Osteocyte (in vitro differentiated cells): ENCODE data around the gene AFG3L2. TPM values are rescaled to one million over a fixed set of nuclear protein-coding genes. Genes with fewer than 3 reads are reported as not detected.

Experiments used
- DNase-seq: peaks from one replicate; pipeline ENCODE4 v3.0.0; 2021; ENCODE audit warnings: mixed read lengths; ENCODE audit not compliant: unreplicated experiment; ENCODE audit errors: extremely low spot score
- H3K27ac Mint-ChIP-seq: one replicate; pipeline ENCODE4 v1.8.0; 2021; ENCODE audit warnings: mild to moderate bottlenecking, mixed read lengths; ENCODE audit not compliant: unreplicated experiment
- H3K27me3 Mint-ChIP-seq: one replicate; pipeline ENCODE4 v1.8.0; 2021; ENCODE audit warnings: mixed read lengths; ENCODE audit not compliant: unreplicated experiment
- H3K36me3 Mint-ChIP-seq: one replicate; pipeline ENCODE4 v1.8.0; 2021; ENCODE audit warnings: mixed read lengths; ENCODE audit not compliant: unreplicated experiment
- H3K4me1 Mint-ChIP-seq: one replicate; pipeline ENCODE4 v1.8.0; 2021; ENCODE audit warnings: mixed read lengths; ENCODE audit not compliant: unreplicated experiment
- H3K4me3 Mint-ChIP-seq: one replicate; pipeline ENCODE4 v1.8.0; 2021; ENCODE audit warnings: mild to moderate bottlenecking, moderate library complexity, mixed read lengths; ENCODE audit not compliant: unreplicated experiment
- H3K9me3 Mint-ChIP-seq: one replicate; pipeline ENCODE4 v1.8.0; 2021; ENCODE audit warnings: mixed read lengths; ENCODE audit not compliant: unreplicated experiment
- total RNA-seq: library from RNA; stranded (reverse); gene quantifications from 2 replicates; pipeline ENCODE4 v1.2.1, GENCODE V29; 2021
- TF ChIP-seq, protein P1 (sequence below): fragments of 200-600 bp; sonication (generic); IDR thresholded peaks from 2 replicates; pipeline ENCODE4 v1.5.0; 2021; ENCODE audit warnings: antibody characterized with exemption, mild to moderate bottlenecking, moderate library complexity

AFG3L2 gene
- total RNA-seq, 1 donor from 2014 or later: 44.4 TPM

GRCh38 chr18:12346240-12346565 lies 30.8 kb downstream of the AFG3L2 start:
- H3K4me3 Mint-ChIP-seq: no peak overlapping the region
- H3K4me1 Mint-ChIP-seq: no peaks in the 10 kb centered on the region
- H3K27me3 Mint-ChIP-seq: no peaks in the 10 kb centered on the region
- TF ChIP-seq, protein P1, sequence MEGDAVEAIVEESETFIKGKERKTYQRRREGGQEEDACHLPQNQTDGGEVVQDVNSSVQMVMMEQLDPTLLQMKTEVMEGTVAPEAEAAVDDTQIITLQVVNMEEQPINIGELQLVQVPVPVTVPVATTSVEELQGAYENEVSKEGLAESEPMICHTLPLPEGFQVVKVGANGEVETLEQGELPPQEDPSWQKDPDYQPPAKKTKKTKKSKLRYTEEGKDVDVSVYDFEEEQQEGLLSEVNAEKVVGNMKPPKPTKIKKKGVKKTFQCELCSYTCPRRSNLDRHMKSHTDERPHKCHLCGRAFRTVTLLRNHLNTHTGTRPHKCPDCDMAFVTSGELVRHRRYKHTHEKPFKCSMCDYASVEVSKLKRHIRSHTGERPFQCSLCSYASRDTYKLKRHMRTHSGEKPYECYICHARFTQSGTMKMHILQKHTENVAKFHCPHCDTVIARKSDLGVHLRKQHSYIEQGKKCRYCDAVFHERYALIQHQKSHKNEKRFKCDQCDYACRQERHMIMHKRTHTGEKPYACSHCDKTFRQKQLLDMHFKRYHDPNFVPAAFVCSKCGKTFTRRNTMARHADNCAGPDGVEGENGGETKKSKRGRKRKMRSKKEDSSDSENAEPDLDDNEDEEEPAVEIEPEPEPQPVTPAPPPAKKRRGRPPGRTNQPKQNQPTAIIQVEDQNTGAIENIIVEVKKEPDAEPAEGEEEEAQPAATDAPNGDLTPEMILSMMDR: no peak
- H3K36me3 Mint-ChIP-seq: peaks cover 48% of the 10 kb centered on the region
- no peaks in the 10 kb centered on the region for H3K9me3 Mint-ChIP-seq
- H3K27ac Mint-ChIP-seq: no peak overlapping the region
- DNase-seq: no peak

GRCh38 chr18:12345491-12346239 lies 31.4 kb downstream of the AFG3L2 start:
- Mint-ChIP-seq H3K36me3 (peaks cover 49% of the 10 kb centered on the region), H3K27ac (no peak overlapping the region), H3K4me1 (no peaks in the 10 kb centered on the region), H3K27me3 (no peaks in the 10 kb centered on the region), H3K9me3 (no peaks in the 10 kb centered on the region), H3K4me3 (no peak overlapping the region)
- TF ChIP-seq, protein P1: no peak
- DNase-seq: no peak

GRCh38 chr18:12342661-12343060 lies 34.4 kb downstream of the AFG3L2 start:
- Mint-ChIP-seq H3K4me1 (peaks cover 1% of the 10 kb centered on the region), H3K36me3 (peaks cover 50% of the 10 kb centered on the region), H3K9me3 (no peaks in the 10 kb centered on the region), H3K4me3 (no peak overlapping the region), H3K27ac (no peak overlapping the region), H3K27me3 (no peaks in the 10 kb centered on the region)
- TF ChIP-seq, protein P1: no peak
- no peak for DNase-seq

DNA sequence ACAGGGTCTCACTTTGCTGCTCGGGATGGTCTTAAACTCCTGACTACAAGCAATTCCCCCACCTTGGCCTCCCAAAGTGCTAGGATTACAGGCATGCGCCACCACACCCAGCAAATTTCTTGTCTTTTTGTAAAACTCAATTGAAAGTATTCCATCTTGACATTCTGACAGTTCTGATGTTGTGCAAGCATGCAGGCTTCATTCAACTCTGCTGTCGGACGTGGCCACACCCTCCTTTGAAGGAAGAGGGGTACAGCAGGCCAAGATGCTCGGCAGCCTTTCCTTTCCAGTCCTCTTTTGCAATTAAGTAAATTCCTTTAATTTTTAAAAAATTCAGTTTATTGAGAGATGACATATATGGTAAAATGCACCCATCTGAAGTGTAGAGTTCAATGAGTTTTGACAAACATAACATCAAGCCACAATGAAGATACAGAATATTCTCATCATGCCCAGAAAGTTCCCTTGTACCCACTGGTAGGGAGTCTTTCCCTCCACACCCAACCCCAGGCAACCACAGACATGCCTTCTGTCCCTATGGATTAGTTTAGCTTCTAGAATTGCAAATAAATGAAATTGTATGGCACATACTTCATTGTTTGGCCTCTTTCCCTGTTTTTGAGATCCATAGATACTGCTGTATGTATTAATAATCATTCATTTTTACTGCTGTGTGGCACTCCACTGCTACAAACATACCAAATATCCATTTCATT lies 35.9 kb downstream of the AFG3L2 start:
- H3K4me3 Mint-ChIP-seq: no peak overlapping the region
- H3K9me3 Mint-ChIP-seq: no peaks in the 10 kb centered on the region
- H3K36me3 Mint-ChIP-seq: peaks cover 54% of the 10 kb centered on the region
- TF ChIP-seq, protein P1: no peak
- no peaks in the 10 kb centered on the region for H3K27me3 Mint-ChIP-seq
- DNase-seq: no peak
- H3K4me1 Mint-ChIP-seq: peaks cover 9% of the 10 kb centered on the region
- no peak overlapping the region for H3K27ac Mint-ChIP-seq

- peaks cover 13% of the 10 kb centered on the region for H3K4me1 Mint-ChIP-seq
- peaks cover 45% of the 10 kb centered on the region for H3K36me3 Mint-ChIP-seq
- DNase-seq: no peak
- no peak overlapping the region for H3K4me3 Mint-ChIP-seq
- H3K27me3 Mint-ChIP-seq: no peaks in the 10 kb centered on the region
- TF ChIP-seq, protein P1: no peak
- H3K9me3 Mint-ChIP-seq: no peaks in the 10 kb centered on the region
- H3K27ac Mint-ChIP-seq: no peak overlapping the region
Measured at GRCh38 chr18:12338382-12338781, 38.6 kb downstream of the AFG3L2 start.
